PC-9 (cell line): ENCODE data around the gene OR2L3. TPM values are rescaled to one million over a fixed set of nuclear protein-coding genes. Genes with fewer than 3 reads are reported as not detected.

Experiments used
- BruUV-seq: library from RNA; stranded (reverse); fragments of 400-500 nt; replicated peaks from 2 replicates; lab custom pipeline; 2021; lab: Mats Ljungman, UMichigan
- CTCF ChIA-PET: fragments of 300-600 bp; sonication (Branson Sonifier 250); formaldehyde crosslinking; loops from one replicate; lab custom pipeline; 2022; ENCODE audit warnings: antibody characterized with exemption; lab: Charles Lee
- POLR2A ChIA-PET: fragments of 300-600 bp; sonication (Branson Sonifier 250); formaldehyde crosslinking; loops from one replicate; lab custom pipeline; 2022; ENCODE audit warnings: antibody characterized with exemption; ENCODE audit not compliant: unreplicated experiment; lab: Charles Lee
- DNase-seq, 2 experiments: peaks; one replicate each; pipeline versions ENCODE4 v3.0.0 to v3.0.0-alpha.2; 2015 to 2022; ENCODE audit warnings: mixed read lengths in 1 of 2
- H2AFZ ChIP-seq: fragments of 200-600 bp; sonication (generic); 2 replicates; pipeline ENCODE4 v1.8.1; 2017; ENCODE audit warnings: antibody characterized with exemption
- H3F3A ChIP-seq: fragments of 200-600 bp; sonication (generic); 2 replicates; pipeline ENCODE4 v1.8.1; 2017; ENCODE audit warnings: antibody characterized with exemption, mild to moderate bottlenecking, low read depth; ENCODE audit not compliant: insufficient read depth
- H3K27ac ChIP-seq: fragments of 200-600 bp; sonication (generic); 2 replicates; pipeline ENCODE4 v1.6.1; 2016; ENCODE audit warnings: mixed run types
- H3K27me3 ChIP-seq: fragments of 200-600 bp; sonication (generic); 2 replicates; pipeline ENCODE4 v1.6.1; 2016; ENCODE audit warnings: low read depth, mixed run types; ENCODE audit not compliant: insufficient read depth
- H3K36me3 ChIP-seq: fragments of 200-600 bp; sonication (generic); 2 replicates; pipeline ENCODE4 v1.6.1; 2016; ENCODE audit warnings: low read depth, mixed run types
- H3K4me1 ChIP-seq: fragments of 200-600 bp; sonication (generic); replicated peaks from 2 replicates; pipeline ENCODE4 v1.6.1; 2016; ENCODE audit warnings: mixed run types; ENCODE audit not compliant: insufficient read depth
- H3K4me2 ChIP-seq: fragments of 200-600 bp; sonication (generic); 2 replicates; pipeline ENCODE4 v1.6.1; 2017; ENCODE audit warnings: mixed run types
- H3K4me3 ChIP-seq: fragments of 200-600 bp; sonication (generic); 2 replicates; pipeline ENCODE4 v1.6.1; 2016; ENCODE audit warnings: mixed run types
- H3K79me2 ChIP-seq: fragments of 200-600 bp; sonication (generic); 2 replicates; pipeline ENCODE4 v1.6.1; 2017; ENCODE audit warnings: low read depth, mixed run types
- H3K9me2 ChIP-seq: fragments of 200-600 bp; sonication (generic); 2 replicates; pipeline ENCODE4 v1.8.1; 2017; ENCODE audit warnings: mild to moderate bottlenecking; ENCODE audit not compliant: insufficient read depth
- H3K9me3 ChIP-seq: fragments of 200-600 bp; sonication (generic); 2 replicates; pipeline ENCODE4 v1.8.1; 2016; ENCODE audit warnings: low read depth; ENCODE audit not compliant: insufficient read depth
- H4K20me1 ChIP-seq: fragments of 200-600 bp; sonication (generic); 2 replicates; pipeline ENCODE4 v1.8.1; 2017; ENCODE audit not compliant: insufficient read depth
- CTCF ChIP-seq: fragments of 200-600 bp; sonication (generic); conservative IDR thresholded peaks from 2 replicates; pipeline ENCODE4 v1.6.1; 2017; ENCODE audit warnings: mixed run types, antibody characterized with exemption, mild to moderate bottlenecking, moderate library complexity
- EZH2 ChIP-seq: fragments of 200-600 bp; sonication (generic); IDR thresholded peaks from 2 replicates; pipeline ENCODE4 v1.8.0; 2017; ENCODE audit warnings: antibody characterized with exemption, low read depth
- intact Hi-C: fragments of 100-400 bp; cut with micrococcal nuclease; formaldehyde crosslinking; loops from one replicate; pipeline ENCODE4 v1.10.0; 2022; ENCODE audit not compliant: unreplicated experiment
- total RNA-seq: library from RNA; stranded (reverse); gene quantifications from 2 replicates; pipeline ENCODE4 v1.2.3, GENCODE V29; 2021

Gene OR2L3
- total RNA-seq, 1 experiment from 2014 or later, result not detected

- H4K20me1 ChIP-seq, result no peaks in the 10 kb centered on the region
- no peak overlapping the region for H3K4me2 ChIP-seq
- no peaks in the 10 kb centered on the region for H3F3A ChIP-seq
- ChIA-PET POLR2A (no interaction called here), CTCF (no interaction called here)
- H3K4me3 ChIP-seq, result no peak overlapping the region
- no peak for TF ChIP-seq EZH2
- TF ChIP-seq CTCF, result no peak
- BruUV-seq, result no TSS peak
- no peak overlapping the region for H2AFZ ChIP-seq
- H3K36me3 ChIP-seq, result no peaks in the 10 kb centered on the region
- H3K27ac ChIP-seq, result no peak overlapping the region
- H3K4me1 ChIP-seq, result no peaks in the 10 kb centered on the region
- no peaks in the 10 kb centered on the region for H3K27me3 ChIP-seq
- no peaks in the 10 kb centered on the region for H3K9me2 ChIP-seq
- H3K9me3 ChIP-seq, result no peaks in the 10 kb centered on the region
- no peak for DNase-seq
- intact Hi-C loops, result no loop called here
- no peaks in the 10 kb centered on the region for H3K79me2 ChIP-seq
Measured at GRCh38 chr1:248102847-248103246, 56.2 kb downstream of the OR2L3 start.

- Histone ChIP-seq H3K4me1 (no peaks in the 10 kb centered on the region), H3K4me3 (no peak overlapping the region), H3F3A (no peaks in the 10 kb centered on the region), H2AFZ (no peak overlapping the region), H3K4me2 (no peak overlapping the region), H3K36me3 (no peaks in the 10 kb centered on the region), H3K9me2 (no peaks in the 10 kb centered on the region), H3K79me2 (no peaks in the 10 kb centered on the region), H3K27ac (no peak overlapping the region), H3K27me3 (no peaks in the 10 kb centered on the region), H4K20me1 (no peaks in the 10 kb centered on the region), H3K9me3 (no peaks in the 10 kb centered on the region)
- BruUV-seq, result no TSS peak
- no peak for DNase-seq
- intact Hi-C loops, result no loop called here
- CTCF ChIA-PET, result no interaction called here
- POLR2A ChIA-PET, result no interaction called here
- TF ChIP-seq EZH2 (no peak), CTCF (no peak)
Measured at GRCh38 chr1:248111157-248111556, 64.5 kb downstream of the OR2L3 start.

Other genes with a start within 250 kb of the OR2L3 start
- not detected in 2 replicates for gene OR14A16, start 222.7 kb upstream of the OR2L3 start, total RNA-seq
- not detected in 2 replicates for gene OR11L1, start 204.9 kb upstream of the OR2L3 start, total RNA-seq
- not detected in 2 replicates for gene TRIM58, start 189.6 kb upstream of the OR2L3 start, total RNA-seq
- not detected in 2 replicates for gene OR2W3, start 151.2 kb upstream of the OR2L3 start, total RNA-seq
- gene OR2T8, start 126.6 kb upstream of the OR2L3 start, total RNA-seq, result not detected in 2 replicates
- gene OR2AJ1, start 121.9 kb upstream of the OR2L3 start, total RNA-seq, result not detected in 2 replicates
- not detected in 2 replicates for gene OR2L8, start 98.0 kb upstream of the OR2L3 start, total RNA-seq
- not detected in 2 replicates for gene OR2AK2, start 81.6 kb upstream of the OR2L3 start, total RNA-seq
- gene OR2L5, start 33.2 kb upstream of the OR2L3 start, total RNA-seq, result not detected in 2 replicates
- 0.10 and 0.13 TPM in 2 replicates for gene OR2L2, start 16.8 kb upstream of the OR2L3 start, total RNA-seq
- gene OR2L13, start 48.3 kb downstream of the OR2L3 start, total RNA-seq, result not detected in 2 replicates
- not detected in 2 replicates for gene OR2M5, start 98.3 kb downstream of the OR2L3 start, total RNA-seq
- gene OR2M2, start 128.0 kb downstream of the OR2L3 start, total RNA-seq, result not detected in 2 replicates
- gene OR2M3, start 150.4 kb downstream of the OR2L3 start, total RNA-seq, result 0.20 and 0.35 TPM in 2 replicates
- gene OR2M4, start 184.6 kb downstream of the OR2L3 start, total RNA-seq, result not detected in 2 replicates
- not detected in 2 replicates for gene OR2T33, start 231.1 kb downstream of the OR2L3 start, total RNA-seq